Left lobe of liver (tissue), 2 donors: ENCODE data around the gene MGAT5. TPM values are rescaled to one million over a fixed set of nuclear protein-coding genes. Genes with fewer than 3 reads are reported as not detected.
"Not testable (repeated sequence)": the region's sequence is repeated elsewhere in the genome, so short reads cannot be mapped to it uniquely, and the experiment has no call there.

ENCODE experiments used
- ATAC-seq: fragments of 200-7000 bp; cut with Tn5 transposase; one replicate; pipeline ENCODE4 v1.9.1; 2020; ENCODE audit warnings: mild to moderate bottlenecking, moderate library complexity
- DNase-seq: peaks from one replicate; pipeline ENCODE4 v3.0.0-alpha.2; 2020; ENCODE audit warnings: low spot score
- total RNA-seq: library from RNA; stranded (reverse); gene quantifications from one replicate; pipeline ENCODE4 v1.2.1, GENCODE V29; 2021
- donor health status: DM: no; HTN: no; CAD: no; lungs with moderate emphysema.
- donor health status: DM: no; HTN: yes; CAD: no.

Gene MGAT5
- total RNA-seq, 1 donor from 2014 or later: 7.5 TPM

DNA sequence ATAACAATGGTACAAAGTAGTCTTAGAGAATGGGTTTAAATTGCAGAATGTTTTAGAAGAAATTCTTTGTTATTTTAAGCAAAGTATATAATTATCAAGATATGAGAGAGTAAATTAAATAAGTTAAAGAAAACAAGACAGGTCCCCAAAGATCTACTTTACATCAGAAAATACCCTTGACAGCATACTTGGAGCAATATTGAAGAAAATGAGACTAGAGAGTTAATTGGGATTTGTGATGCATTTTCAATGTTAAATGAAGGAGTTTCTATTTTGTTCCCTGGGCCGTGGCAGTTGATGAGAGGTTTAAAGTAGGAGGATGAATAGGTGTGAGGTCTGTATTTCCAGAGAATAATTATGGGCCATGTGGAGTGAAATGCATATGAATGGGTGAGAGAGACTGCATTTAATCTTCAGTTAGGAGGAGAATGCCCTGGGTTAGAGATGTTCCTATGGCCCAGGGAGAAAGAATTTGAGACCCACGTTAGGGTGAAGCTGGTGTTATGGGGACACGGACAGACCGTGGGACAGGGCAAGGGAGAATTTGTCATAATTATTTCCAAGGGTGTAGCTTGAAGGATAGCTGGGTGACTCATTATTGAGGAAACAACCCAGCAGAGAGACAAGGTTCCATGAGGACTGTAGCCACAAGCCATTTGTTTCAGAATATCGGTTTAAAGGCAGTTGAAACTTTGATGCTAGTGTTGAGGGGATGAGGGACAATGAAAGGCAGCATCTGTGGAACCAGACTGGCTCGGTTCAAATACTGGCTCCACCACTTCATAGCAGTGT, 22.7 kb downstream of the MGAT5 start:
- DNase-seq (no peak), ATAC-seq (no peak)

DNA sequence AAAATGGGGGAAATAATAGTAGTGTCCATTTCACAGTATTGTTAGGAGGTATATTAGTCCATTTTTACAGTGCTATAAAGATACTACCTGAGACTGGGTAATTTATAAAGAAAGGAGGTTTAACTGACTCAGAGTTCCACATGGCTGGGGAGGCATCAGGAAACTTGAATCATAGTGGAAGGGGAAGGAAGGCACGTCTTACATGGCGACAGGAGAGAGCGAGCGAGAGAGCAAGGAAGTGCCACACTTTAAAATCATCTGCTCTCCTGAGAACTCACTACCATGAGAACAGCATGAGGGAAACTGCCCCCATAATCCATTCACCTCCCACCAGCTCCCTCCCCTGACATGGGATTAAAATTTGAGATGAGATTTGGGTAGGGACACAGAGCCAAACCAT, 23.4 kb downstream of the MGAT5 start:
- no peak for ATAC-seq

DNA sequence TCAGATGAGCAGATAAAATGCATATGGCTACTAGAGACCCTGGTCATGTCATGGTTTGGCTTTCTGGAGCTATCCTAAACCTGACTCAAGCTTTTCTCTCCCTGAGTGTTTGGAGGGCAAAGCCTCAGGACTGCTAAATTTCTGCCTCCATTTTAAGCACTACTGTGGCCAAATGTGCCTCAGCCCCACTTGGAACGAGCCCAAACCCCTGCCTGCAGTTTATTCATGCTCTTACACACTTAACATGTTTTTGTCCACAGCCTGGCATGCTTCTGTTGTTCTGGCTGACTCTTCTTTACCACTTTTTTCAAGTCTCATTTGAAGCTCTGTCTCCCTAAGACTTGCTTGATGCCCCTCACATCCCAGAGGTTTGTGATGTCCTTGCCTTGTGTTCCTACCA, 24.7 kb downstream of the MGAT5 start:
- DNase-seq (no peak), ATAC-seq (no peak)

More for the DNA sequence above, 23.4 kb downstream of the MGAT5 start:
- DNase-seq: no peak

DNA sequence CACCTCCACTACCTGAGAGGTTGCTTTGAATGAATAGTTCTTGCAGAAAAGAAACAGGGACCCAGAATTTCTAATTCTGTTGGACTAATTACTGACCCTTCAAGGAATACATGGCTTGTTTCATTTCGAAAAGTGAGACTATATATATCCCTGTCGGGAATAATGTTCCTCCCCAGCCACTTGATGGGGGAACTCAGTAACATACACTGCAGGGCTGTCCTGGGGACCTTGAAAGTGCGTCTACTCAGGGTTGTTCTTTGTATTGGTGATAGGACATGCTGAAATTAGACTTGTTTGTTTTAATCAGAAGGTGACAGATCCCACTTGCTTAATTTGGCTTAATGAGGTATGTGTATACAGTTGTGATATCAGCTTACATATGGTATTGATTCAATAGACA, 25.5 kb downstream of the MGAT5 start:
- ATAC-seq (no peak), DNase-seq (no peak)

DNA sequence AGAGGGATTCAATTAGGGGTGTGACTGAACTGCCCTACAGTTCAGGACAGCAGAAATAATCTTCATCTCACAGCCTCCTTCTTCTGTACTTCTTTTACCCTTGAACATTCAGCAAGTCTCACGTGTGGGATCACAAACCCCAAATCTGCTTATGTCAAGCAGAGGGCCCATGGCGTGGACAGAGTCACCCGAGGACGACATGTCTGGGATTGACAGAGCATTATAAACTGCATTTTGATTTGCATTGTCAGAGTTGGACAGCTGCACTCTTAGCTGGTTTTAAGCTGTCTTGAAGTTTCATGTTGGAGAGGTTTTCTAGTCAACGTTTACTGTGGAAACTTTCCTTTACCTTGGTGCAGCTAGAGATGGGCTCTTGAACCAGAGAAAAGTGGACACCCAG, 26.4 kb downstream of the MGAT5 start:
- no peak for ATAC-seq
- no peak for DNase-seq

DNA sequence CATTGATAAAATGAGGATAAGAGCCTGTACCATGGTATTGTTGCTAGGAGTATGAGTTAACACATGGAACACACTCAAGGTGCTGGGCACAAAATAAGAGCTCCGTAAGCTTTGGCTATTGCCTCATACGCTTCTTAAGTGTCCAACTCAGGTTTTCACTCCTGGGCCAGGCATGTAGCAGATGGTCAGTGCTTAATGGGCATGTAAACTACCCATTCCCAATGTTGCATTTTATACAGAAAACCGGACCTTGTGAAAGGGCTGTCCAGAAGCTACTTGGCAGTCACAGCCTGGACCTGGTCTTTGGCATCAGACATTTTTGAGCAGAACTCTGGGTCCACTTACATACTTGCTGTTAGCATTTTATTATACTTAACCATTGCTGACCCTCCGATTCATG, 26.9 kb downstream of the MGAT5 start:
- ATAC-seq (no peak), DNase-seq (no peak)

DNA sequence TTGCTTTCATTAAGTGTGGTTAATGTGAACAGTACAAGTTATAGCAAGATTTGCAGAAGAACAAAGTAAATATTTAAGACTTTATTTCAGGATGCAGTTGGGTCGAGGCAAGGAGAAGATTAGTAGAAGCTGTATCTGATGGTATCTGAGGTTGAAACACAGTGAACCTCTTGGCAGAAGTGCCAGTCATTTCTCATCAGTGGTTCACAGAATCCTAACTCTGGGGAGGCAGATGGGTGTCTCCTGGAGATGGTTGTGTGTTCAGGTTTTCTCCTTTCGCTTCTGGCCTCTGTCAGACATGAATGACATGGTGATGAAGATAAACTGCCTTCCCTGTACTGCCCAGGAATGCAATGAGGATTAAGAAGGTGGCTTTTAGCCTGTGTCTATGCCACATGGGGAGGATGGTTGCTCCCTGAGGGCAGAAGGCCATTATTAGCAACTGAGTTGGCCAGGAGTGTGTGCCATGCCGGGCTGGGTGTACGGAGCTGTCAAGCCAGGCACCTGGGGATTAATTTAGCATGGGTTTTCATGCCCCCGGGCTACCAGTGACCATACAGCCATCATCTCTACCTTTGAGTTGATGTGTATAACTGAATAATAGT, 28.0 kb downstream of the MGAT5 start:
- no peak for ATAC-seq

DNA sequence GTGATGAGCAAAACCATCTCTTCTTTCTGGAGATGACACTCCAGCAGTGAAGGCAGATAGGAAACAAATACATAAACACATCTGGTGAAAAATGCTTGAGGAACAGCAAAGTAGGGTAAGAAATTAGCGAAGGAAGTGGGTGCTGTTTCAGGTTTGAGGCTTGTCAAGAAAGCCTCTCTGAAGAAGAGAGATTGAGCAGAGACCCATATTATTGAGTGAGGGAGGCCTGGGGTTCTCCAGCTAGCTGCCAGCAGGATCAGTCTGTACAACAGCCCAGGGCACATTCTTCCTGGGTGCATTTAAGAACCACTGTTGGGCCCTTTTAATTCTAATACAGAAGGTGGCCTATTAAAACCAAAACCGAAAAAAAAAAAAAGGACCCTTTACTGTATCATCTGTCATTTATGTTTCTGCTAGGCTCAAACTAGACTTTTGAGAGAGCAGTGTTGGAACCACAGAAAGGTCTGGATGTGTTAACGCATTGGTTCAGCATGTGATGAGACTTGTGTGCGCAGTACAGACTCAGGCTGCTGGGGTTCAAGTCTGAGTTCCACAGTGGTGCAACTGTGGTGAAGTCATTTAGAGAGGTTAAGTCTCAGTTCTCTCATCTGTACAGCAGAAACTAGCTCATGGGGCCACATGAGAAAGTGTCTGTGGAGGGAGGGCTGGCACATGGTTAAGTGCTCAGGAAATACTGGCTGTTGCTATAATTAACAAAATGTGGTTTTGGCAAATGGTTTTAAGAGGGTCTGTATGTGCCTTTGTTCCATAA, 28.9 kb downstream of the MGAT5 start:
- DNase-seq (no peak), ATAC-seq (no peak)

More for the DNA sequence above, 28.0 kb downstream of the MGAT5 start:
- DNase-seq: no peak

DNA sequence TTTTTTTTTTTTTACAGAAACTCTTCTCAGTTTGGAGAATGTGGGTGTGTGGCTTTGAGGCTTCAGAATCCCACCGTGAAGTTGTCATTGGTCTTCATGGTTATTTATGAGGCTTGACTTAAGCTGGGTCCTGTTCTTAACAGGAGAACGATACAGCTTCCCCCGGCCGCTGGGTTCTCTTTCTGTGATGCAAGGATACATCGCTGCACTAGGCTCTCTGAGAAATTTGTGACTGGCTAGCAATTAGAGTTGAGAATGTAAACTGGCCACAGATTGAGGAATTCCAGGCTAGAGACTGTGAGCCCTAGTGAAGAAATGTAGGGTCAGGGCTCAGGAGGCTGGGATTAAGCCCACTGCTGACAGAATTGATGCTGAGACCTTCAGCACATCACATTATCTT, 29.8 kb downstream of the MGAT5 start:
- ATAC-seq (no peak), DNase-seq (no peak)

DNA sequence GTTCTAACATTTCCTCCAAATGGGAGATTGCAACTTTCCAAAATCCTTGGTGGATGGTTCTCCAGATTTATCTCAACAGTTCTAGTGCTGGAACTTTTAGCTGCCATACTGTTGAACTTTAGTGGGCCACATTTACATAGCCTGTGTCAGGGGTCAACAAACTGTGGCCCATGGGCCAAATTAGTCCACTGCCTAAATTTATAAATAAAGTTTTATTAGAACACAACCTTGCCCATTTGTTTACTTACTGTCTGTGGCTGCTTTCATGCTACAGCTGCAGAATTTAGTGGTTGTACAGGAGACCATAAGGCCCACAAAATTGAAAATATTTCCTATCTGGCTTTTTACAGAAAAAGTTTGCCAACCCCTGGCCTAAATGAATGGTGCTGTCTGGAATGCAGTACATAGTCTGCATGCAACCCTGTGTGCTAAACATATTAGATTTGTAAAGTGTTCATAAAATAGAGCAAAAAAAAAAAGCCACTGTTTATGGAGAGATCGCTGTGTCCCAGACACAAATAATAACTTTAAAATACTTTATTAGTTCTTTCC, 30.3 kb downstream of the MGAT5 start:
- DNase-seq: no peak
- no peak for ATAC-seq

DNA sequence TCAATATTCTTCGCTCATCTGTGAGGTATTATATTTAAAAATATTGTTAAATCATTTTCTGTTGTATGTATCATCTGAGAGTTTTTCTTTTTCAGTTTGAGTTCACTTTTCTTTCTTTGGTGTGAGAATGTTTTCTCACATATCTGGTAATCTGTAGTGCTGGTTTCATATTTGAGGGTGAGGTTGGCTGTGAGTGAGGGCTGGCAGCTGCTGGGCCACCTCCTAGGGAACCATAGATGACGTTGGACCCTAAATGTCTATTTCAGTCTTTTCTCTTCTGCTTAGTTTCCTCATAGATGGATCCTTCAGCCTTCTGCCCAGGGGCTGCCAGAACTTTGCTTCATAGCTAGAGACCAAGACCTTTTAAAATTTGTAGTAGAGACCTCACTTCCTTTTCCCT, 33.5 kb downstream of the MGAT5 start:
- ATAC-seq (no peak), DNase-seq (no peak)

DNA sequence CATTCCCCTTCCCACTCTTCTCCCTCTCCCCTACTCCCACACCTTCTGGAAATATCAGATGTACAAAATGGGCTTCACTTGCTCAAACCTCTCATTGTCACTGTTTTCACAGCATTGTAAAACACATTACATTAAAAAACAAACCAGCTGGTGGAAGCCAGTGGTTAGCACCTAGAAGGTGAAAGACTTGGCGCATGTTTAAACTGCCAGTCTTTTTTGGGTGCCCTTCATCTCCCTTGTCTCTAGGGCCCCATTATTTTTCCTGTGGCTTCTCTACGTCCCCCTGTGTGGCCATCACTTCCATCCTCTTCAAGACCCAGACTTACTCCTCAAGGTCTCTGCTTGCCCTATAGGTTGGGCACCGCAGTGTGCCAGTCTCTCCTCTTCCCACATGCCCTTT, 34.9 kb downstream of the MGAT5 start:
- ATAC-seq (no peak), DNase-seq (no peak)

DNA sequence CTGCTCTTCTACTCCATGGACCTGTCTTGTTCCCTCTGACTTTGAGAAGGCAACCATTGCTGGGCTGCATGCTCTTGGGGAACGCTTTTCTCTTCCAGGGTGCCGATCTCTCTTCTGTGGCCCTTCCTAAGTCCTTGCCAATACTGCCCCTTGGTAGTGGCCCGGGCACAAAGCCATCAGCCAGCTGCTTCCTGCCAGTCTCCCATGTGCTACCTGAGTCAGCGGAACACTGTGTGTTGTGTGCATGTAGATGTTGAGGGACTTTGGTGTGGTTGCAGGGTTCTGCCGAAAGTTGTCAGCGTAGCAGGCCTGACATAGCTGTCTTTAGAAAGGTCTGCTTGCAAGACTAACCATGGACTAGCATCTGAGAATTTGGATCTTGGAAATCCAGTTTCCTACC, 35.4 kb downstream of the MGAT5 start:
- DNase-seq: no peak
- no peak for ATAC-seq

DNA sequence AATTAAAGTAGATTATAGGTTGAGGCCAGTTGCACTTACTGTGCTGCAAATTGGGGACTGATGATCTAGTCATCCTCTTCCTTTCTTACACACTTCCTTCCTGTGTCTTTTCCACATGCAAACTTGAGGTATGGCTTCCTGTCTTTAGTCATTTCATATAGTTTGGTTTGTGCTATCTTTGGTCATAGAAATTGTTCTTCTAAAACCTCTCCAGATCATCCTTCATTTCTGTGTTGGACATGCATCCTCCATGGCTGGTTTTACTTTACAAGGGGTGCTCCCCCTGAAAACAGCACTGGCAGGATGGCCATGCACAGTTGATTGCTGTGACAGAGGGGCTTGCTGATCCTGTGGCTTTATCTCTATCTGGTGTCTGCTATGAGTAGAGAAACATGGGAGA, 36.5 kb downstream of the MGAT5 start:
- no peak for ATAC-seq
- DNase-seq: no peak

DNA sequence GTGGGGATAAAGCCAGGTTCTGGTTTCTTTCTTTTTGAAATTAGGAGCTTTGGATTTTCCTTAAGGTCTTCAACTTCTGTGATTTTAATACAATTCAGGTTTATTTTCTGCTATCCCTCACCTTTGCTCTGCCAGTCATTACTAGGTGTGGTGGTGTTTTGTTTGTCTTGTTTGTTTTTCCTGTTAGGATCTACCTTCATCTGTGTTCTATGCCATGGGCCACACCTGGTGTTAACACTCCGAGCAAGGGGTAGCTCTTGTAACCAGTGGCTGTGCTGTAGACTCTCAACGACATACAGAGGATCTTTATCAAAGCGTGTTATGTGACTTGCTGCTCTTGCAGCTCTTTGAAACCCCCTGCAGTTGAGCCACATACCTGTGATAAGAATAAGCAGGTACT, 38.6 kb downstream of the MGAT5 start:
- no peak for ATAC-seq
- no peak for DNase-seq

DNA sequence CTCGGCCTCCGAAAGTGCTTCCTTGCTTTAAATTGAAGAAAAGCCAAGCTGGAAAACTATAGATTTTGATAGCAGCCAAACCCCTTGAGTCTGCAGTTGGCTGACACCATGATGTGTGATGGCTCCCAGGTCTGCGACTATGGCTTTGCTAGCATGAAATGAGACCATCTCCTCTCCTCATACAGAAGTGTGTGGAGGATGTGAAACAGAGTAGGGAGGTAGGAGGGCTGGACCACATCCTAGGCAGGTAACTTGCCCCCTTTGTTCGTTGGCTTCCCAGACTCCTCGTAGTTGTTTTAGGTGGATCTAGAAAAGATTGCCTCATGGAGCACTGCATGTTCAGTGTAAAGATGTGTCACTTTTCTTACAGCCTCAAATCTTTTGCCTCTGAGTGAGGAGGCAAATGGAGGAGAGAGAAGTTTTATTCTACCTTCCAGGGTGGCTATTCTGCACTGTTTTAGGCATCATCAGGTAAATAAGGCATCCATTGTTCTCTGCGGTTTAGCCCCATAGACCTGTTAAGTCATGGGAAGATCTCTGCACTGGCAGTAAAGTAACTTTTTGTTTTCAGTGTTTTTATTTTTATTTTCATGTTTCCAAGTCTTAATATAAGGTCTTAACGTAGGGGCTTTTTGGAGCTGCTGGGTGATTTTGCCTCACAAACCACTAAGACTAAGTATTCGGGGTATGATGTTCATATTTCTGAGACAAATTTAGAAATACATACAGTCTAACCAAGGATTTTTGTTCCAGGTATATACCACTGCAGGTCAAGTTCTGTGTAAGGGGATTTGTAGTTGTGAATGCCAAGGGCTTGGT, 40.1 kb downstream of the MGAT5 start:
- ATAC-seq: no peak

DNA sequence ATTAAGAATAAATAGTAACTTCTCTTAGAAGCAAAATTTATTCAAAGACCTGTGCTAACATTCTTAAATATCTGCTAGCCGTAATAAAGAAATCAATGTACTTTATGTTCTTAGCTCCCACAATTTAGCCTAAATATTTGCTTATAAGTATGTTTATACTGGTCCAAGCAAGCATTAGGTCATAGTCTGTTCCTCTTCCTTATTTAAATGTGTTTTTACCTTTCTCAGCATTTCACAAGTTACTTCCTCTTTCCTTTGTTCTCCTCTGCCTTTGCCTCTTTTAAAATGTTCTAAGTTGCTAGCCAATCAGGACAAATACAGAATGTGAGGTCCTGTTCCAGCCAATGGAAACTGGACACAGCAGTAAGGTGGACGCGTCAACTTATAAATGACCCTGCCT, 40.7 kb downstream of the MGAT5 start:
- not testable (repeated sequence) for DNase-seq, ATAC-seq

More for the DNA sequence above, 40.1 kb downstream of the MGAT5 start:
- DNase-seq: no peak

DNA sequence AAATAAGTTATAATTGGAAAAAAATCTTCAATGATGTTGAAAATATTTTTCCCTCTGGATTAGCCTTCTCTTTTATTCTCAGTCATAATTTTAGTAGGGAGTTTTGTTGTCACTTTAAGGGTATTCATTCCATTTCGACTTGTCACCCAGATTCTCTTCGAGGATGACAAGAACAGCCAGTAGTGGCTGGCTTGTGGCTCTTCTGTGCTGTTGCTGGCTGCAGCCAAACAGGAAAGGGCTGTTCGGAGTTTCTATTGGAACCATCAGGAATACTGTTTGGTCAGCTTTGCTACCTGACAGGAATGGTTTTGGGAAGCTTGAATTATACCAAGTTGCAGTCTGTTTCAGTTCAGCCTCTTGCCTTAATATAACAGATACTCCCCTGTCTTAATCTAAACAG, 41.6 kb downstream of the MGAT5 start:
- ATAC-seq (no peak), DNase-seq (no peak)

DNA sequence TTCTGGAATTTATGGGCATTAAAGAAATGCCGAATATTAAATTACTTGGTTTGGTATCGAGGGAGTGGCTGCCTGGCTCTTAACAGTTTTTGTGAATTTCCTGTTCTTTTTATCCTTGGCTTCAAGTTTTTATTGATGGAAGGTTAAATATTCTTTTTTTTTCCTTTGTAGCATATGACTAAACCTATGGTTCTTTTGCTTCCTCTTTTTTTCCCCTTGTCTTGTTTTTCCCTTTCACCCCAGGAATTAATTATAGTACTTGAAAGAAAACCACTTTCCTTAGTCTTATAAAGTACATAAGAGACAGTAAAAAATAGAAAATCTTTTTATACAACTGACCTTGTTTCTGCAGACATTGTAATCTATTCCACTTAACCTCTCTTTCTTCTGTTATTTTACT, 42.4 kb downstream of the MGAT5 start:
- DNase-seq (no peak), ATAC-seq (no peak)

DNA sequence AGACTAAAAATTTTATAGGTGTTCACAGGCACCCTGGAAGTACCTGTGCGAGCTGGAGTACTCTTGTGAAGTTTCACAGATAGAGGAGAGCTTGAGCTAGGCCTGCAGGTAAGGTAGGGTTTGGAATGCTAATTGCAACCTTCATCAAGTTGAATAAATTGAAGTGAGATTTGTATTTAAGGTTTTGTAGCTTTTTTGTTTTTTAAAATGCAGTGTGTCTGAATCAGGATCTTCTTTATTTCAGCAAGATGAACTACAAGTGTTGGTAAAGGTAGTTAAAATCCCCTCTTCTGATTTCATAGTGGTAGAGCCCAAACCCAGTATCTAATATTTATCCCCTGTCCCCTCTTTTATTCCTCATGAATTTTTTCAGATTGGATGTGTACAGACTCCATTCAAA, 45.5 kb downstream of the MGAT5 start:
- no peak for DNase-seq
- no peak for ATAC-seq

DNA sequence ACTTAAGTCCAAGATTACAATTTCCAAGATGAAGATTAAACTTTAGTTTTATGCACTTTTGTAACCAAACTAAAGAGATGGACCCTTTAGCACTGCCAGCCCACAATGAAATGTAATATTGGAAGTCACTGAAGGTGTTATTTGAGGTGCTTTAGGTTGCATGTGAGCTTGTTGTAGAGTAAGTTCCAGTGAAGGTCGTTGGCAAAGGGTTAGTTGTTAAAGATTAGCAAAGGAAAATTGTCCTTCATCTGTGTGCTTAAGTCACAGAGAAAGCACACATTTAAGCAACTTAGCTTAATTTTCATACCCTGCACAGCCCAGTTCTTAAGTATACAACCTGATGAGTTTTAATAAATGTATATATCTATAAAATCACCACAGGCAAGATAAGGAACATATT, 46.7 kb downstream of the MGAT5 start:
- DNase-seq: no peak
- ATAC-seq: peak; percentile 62
